Upper lobe of right lung (tissue), 1 donor: ENCODE measurements around the gene HES7. TPM values are rescaled to one million over a fixed set of nuclear protein-coding genes. Genes with fewer than 3 reads are reported as not detected.

Source experiments
- ATAC-seq: fragments of 200-7000 bp; cut with Tn5 transposase; one replicate; pipeline ENCODE4 v1.9.1; 2020; ENCODE audit warnings: mild to moderate bottlenecking, moderate library complexity
- DNase-seq: peaks from one replicate; pipeline ENCODE4 v3.0.0-alpha.2; 2020
- H3K27ac ChIP-seq: fragments of 200-600 bp; one replicate; pipeline ENCODE4 v1.8.0; 2022
- H3K27me3 ChIP-seq: fragments of 200-600 bp; one replicate; pipeline ENCODE4 v1.8.0; 2022; ENCODE audit warnings: mild to moderate bottlenecking
- H3K36me3 ChIP-seq: fragments of 200-600 bp; one replicate; pipeline ENCODE4 v1.8.0; 2022
- H3K4me1 ChIP-seq: fragments of 200-600 bp; one replicate; pipeline ENCODE4 v1.8.0; 2022
- H3K4me3 ChIP-seq: fragments of 200-600 bp; one replicate; pipeline ENCODE4 v1.8.0; 2022; ENCODE audit warnings: mild to moderate bottlenecking
- H3K9me3 ChIP-seq: fragments of 200-600 bp; one replicate; pipeline ENCODE4 v1.8.0; 2022
- CTCF ChIP-seq: fragments of 200-600 bp; IDR thresholded peaks from one replicate; pipeline ENCODE4 v1.8.0; 2022; ENCODE audit warnings: antibody characterized with exemption
- intact Hi-C: fragments of 100-400 bp; cut with DNase I; formaldehyde crosslinking; loops from one replicate; pipeline ENCODE4 v1.11.0; 2022
- microRNA-seq: library from miRNA; unstranded; fragments of <30 nt; microRNA quantifications from one replicate; pipeline ENCODE4 v1.2.0, GENCODE V29; 2020; ENCODE audit warnings: borderline microRNAs expressed
- total RNA-seq: library from RNA; stranded (reverse); fragmentation: NEBNext Ultra II Directional; extraction: Animal tissue kit (Norgen Biotek cat#: 25700); gene quantifications from one replicate; pipeline ENCODE4 v1.2.1, GENCODE V29; 2021
- donor health status: DM: no; HTN: yes; CAD: no; lungs with severe emphysema.

Gene HES7
- total RNA-seq, 1 donor from 2014 or later, result not detected

- ATAC-seq, result no peak
- no peaks in the 10 kb centered on the region for H3K9me3 ChIP-seq
- no peaks in the 10 kb centered on the region for H3K36me3 ChIP-seq
- intact Hi-C loops, result no loop called here
- peaks cover 26% of the 10 kb centered on the region for H3K4me1 ChIP-seq
- H3K27me3 ChIP-seq, result peaks cover 75% of the 10 kb centered on the region
- H3K27ac ChIP-seq, result no peak overlapping the region
- no peak overlapping the region for H3K4me3 ChIP-seq
- no peak for DNase-seq
- no peak for TF ChIP-seq CTCF
Measured at GRCh38 chr17:8074554-8074953, 49.4 kb downstream of the HES7 start.

- H3K36me3 ChIP-seq, result no peaks in the 10 kb centered on the region
- H3K4me3 ChIP-seq, result no peak overlapping the region
- peak; percentile 91 for TF ChIP-seq CTCF
- H3K4me1 ChIP-seq, result peaks cover 27% of the 10 kb centered on the region
- no peaks in the 10 kb centered on the region for H3K9me3 ChIP-seq
- peak; percentile 81 for ATAC-seq
- H3K27me3 ChIP-seq, result peaks cover 70% of the 10 kb centered on the region
- intact Hi-C loops, result no loop called here
- DNase-seq, result peak; percentile 91
- H3K27ac ChIP-seq, result no peak overlapping the region
Measured at GRCh38 chr17:8073627-8074484, 50.0 kb downstream of the HES7 start.

- Histone ChIP-seq H3K9me3 (no peaks in the 10 kb centered on the region), H3K4me3 (no peak overlapping the region), H3K36me3 (no peaks in the 10 kb centered on the region), H3K27ac (no peak overlapping the region), H3K27me3 (peaks cover 61% of the 10 kb centered on the region), H3K4me1 (peaks cover 28% of the 10 kb centered on the region)
- DNase-seq, result no peak
- no peak for ATAC-seq
- intact Hi-C loops, result no loop called here
- TF ChIP-seq CTCF, result no peak
Measured at GRCh38 chr17:8072729-8073461, 51.0 kb downstream of the HES7 start.

- no peaks in the 10 kb centered on the region for H3K36me3 ChIP-seq
- H3K9me3 ChIP-seq, result no peaks in the 10 kb centered on the region
- DNase-seq, result no peak
- no peak overlapping the region for H3K27ac ChIP-seq
- no peak for ATAC-seq
- intact Hi-C loops, result no loop called here
- peaks cover 55% of the 10 kb centered on the region for H3K27me3 ChIP-seq
- no peak for TF ChIP-seq CTCF
- H3K4me3 ChIP-seq, result no peak overlapping the region
- peaks cover 28% of the 10 kb centered on the region for H3K4me1 ChIP-seq
Measured at GRCh38 chr17:8072341-8072728, 51.6 kb downstream of the HES7 start.

GRCh38 chr17:8071496-8071895 is 52.4 kb downstream of the HES7 start:
- Histone ChIP-seq H3K9me3 (no peaks in the 10 kb centered on the region), H3K27me3 (peaks cover 47% of the 10 kb centered on the region), H3K27ac (no peak overlapping the region), H3K36me3 (no peaks in the 10 kb centered on the region), H3K4me1 (peaks cover 28% of the 10 kb centered on the region), H3K4me3 (no peak overlapping the region)
- DNase-seq (no peak), ATAC-seq (no peak)
- no peak for TF ChIP-seq CTCF
- intact Hi-C loops, result no loop called here

Small RNA genes within 50 kb of the gene (microRNA-seq; reads per million reads assigned to microRNA genes)
- gene MIR4314, result not detected
- not detected for gene MIR6883

Other genes starting within 250 kb of the HES7 start
- gene CHD3, start 235.3 kb downstream of the HES7 start, total RNA-seq, result 93.0 TPM
- 8.0 TPM for gene RNF227, start 207.8 kb downstream of the HES7 start, total RNA-seq
- gene KCNAB3, start 194.2 kb downstream of the HES7 start, total RNA-seq, result 5.9 TPM
- 135 TPM for gene TRAPPC1, start 192.2 kb downstream of the HES7 start, total RNA-seq
- 62.7 TPM for gene CNTROB, start 191.9 kb downstream of the HES7 start, total RNA-seq
- gene GUCY2D, start 121.5 kb downstream of the HES7 start, total RNA-seq, result 2.6 TPM
- gene ALOX15B, start 85.0 kb downstream of the HES7 start, total RNA-seq, result 80.2 TPM
- gene ALOX12B, start 36.4 kb downstream of the HES7 start, total RNA-seq, result not detected
- not detected for gene ALOXE3, start 5.6 kb downstream of the HES7 start, total RNA-seq
- gene PER1, start 28.3 kb upstream of the HES7 start, total RNA-seq, result 350 TPM
- gene VAMP2, start 38.8 kb upstream of the HES7 start, total RNA-seq, result 78.1 TPM
- 9.3 TPM for gene TMEM107, start 52.3 kb upstream of the HES7 start, total RNA-seq
- 7.8 TPM for gene BORCS6, start 66.1 kb upstream of the HES7 start, total RNA-seq
- 1.4 TPM for gene AURKB, start 86.5 kb upstream of the HES7 start, total RNA-seq
- 57.1 TPM for gene CTC1, start 124.0 kb upstream of the HES7 start, total RNA-seq
- 28.3 TPM for gene PFAS, start 125.2 kb upstream of the HES7 start, total RNA-seq
- 31.0 TPM for gene RANGRF, start 164.6 kb upstream of the HES7 start, total RNA-seq
- gene SLC25A35, start 171.3 kb upstream of the HES7 start, total RNA-seq, result 7.4 TPM
- gene ARHGEF15, start 186.1 kb upstream of the HES7 start, total RNA-seq, result 29.9 TPM
- gene ODF4, start 215.7 kb upstream of the HES7 start, total RNA-seq, result not detected